Activated CD4-positive, CD25-positive, alpha-beta regulatory T cell (primary cell): ENCODE data around the gene SI.
"Not testable (repeated sequence)": the region's sequence is repeated elsewhere in the genome, so short reads cannot be mapped to it uniquely, and the experiment has no call there.

Source experiments
- DNase-seq, 4 experiments: peaks; one replicate each; lab custom pipeline; 2025; lab: John Stamatoyannopoulos, UW

The SI gene

DNA sequence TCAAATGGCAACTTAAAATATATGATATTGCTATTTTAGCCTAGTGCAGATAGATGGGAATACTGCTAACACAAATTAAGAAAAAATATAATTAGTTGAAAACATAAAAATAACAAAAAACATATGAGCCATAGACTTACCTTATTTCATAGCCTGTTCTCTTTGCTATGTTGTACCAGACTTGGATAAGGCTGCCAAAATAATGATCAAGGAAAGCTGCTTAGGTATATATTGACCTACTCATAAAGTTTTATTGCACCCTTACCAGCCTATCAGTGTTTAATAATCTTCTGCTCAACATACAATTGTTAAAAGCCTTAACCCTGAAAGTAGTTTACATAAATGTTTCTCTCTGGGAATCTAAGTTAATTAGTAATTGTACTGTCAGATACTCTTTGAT is at the start of gene SI:
TSS of gene SI (minus strand) at position 204 of the 400 bp plus-strand sequence. CDS start 2,484 bp downstream, outside the sequence.
- DNase-seq = no peak

- no peak for DNase-seq
These were observed 47.5 kb upstream of the SI start for GRCh38 chr3:165125836-165126235.

GRCh38 chr3:165111401-165111800 is 33.1 kb upstream of the SI start:
- no peak for DNase-seq

GRCh38 chr3:165103616-165104015 is 25.3 kb upstream of the SI start:
- DNase-seq = no peak

DNA sequence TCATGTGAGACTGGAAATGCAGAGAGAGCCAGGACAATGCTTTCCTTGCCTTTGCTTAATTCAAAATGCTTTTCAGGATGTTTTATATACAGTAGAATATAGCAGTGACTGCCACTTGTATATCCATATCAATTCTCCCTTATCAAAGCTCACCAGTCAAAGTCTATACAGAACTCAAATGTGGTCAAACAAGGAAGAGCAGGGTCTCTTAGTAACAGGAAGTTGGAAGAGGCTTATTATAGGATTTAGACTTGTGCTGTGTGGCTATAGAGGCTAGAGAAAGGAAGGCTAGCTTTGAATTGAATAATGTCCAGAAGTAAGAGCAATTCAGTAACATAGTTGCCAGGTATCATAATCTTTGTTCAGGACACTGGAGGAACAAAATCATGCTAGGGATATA is 4.4 kb upstream of the SI start:
- no peak for DNase-seq

DNA sequence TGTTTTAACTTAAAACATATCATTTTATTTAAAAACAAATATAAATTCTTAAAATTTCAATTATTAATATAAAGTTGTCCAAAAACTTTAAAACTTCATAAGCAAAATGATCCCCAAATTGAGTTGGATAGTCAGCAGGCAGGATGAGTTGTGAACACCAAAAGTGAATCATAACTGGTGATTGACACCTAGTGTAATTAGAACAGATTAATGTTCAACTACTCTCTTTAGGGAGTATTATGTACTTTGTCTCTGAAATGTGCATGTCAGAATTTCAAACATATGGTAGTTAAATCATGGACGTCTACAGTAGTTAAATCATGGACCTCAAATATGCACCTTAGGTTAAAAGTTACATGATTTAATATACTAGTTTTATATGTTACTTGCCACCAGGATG is 2.9 kb upstream of the SI start:
- DNase-seq = no peak

DNA sequence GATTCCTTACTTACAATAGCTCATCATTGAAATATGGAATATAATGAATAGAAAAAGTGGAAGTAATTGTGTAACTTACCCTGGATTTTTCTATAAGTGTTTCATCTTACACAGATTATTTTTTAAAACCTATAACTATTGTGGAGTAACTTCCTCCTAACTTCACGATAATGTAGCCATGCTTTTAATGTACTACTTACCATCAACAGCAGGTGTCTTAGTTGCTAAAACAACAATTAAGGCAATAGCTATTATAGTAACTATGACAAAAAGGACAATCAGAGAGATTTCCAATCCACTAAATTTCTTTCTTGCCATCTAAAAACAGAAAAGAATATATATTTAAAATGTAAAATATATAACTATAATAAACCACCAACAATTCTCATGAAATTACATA is 2.6 kb downstream of the SI start:
- DNase-seq = no peak

DNA sequence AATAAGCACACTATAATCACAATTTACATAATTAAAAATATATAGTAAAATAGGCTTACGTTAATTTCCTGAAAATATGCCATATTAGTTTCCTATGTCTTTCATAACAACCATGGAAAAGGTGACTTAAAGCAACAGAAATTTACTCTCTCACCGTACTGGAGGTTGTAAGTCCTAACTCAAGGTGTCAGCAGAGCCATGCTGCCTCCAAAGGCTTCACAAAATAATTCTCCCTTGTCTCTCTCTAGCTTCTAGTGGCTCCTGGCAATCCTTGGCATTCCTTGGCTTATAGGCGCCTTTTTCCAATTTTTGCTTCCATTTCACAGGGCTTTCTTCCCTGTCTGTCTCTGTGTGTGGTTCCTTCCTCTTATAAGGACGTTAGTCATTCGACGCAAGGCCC is 7.6 kb downstream of the SI start:
- DNase-seq = no peak

GRCh38 chr3:165056510-165056909 is 21.8 kb downstream of the SI start:
- DNase-seq = no peak

GRCh38 chr3:165040186-165040585 is 38.1 kb downstream of the SI start:
- no peak for DNase-seq

DNA sequence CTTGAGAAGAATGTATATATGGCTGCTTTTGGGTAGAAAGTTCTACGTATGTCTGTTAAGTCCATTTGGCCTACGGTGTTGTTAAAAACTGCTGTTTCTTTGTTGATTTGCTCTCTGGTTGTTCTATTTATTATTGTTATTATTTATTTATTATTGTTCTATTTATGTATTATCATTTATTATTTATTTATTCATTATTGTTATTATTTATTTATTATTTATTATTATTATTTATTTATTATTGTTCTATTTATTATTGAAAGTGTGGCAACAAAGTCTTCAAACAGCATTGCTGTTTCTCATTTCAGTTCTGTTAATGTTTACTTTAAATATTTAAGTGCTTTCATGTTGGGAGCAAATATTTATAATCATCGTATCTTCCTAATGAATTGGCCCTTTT is 66.7 kb downstream of the SI start:
- no peak for DNase-seq

- DNase-seq = no peak
These were observed 93.3 kb downstream of the SI start for GRCh38 chr3:164984947-164985346.

GRCh38 chr3:164962610-164963009 is 115.7 kb downstream of the SI start:
- DNase-seq = no peak

- no peak for DNase-seq
These were observed 125.3 kb downstream of the SI start for GRCh38 chr3:164952966-164953365.

DNA sequence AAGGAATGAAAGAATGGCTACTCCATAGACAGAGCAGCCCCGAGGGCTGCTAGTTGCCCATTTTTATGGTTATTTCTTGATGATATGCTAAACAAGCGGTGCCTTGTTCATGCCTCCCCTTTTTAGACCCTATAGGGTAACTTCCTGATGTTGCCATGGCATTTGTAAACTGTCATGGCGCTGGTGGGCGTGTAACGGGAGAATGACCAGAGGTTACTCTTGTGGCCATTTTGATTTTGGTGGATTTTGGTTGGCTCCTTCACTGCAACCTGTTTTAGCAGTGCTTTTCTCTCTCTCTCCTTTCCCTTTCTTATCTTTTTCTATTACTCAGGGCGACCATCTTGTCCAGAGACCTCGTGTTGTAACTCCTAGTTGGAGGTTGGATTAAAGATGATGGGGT is 126.9 kb downstream of the SI start:
- not testable (repeated sequence) for DNase-seq

DNA sequence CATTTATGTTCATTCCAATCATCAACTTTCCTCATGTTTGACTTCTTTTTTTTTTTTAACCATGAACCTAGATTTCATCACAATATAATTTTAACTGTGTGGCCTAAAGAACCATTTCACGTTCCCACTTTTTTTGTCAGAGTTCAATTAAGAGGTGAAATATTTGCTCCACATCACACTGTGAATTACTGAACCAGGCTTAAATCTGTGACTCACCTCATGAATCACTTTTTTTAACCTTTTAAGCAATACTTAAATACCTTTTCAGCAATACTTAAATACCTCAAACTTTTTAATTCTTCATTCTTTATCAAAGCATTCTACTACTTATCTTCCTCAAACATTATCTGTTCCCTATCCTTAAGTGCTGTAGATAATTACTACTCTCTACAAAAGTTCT is 137.6 kb downstream of the SI start:
- no peak for DNase-seq

DNA sequence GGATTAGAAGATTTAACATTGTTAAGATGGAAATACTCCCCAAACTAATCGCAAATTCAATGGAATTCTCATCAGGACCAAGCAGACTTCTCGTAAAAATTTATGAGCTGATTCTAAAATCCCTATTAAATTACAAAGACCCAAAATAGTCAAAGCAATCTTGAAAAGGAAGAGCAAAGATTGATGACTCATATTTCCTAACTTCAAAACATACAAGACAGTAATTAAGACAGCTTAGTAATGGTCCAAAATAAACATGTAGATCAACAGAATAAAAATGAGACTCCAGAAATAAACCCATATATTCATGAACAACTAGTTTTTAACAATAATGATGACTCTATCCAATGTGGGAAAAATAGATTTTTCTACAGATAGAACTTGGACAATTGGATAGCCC is 148.7 kb downstream of the SI start:
- DNase-seq = no peak
